OCI-LY7 (cell line): Measurements from ENCODE around the gene METTL5. TPM values are rescaled to one million over a fixed set of nuclear protein-coding genes. Genes with fewer than 3 reads are reported as not detected.

ENCODE experiments used
- BruUV-seq: library from RNA; stranded (reverse); fragments of 400-500 nt; replicated peaks from 2 replicates; lab custom pipeline; 2021; lab: Mats Ljungman, UMichigan
- CTCF ChIA-PET: fragments of 300-600 bp; sonication (Branson Sonifier 250); formaldehyde crosslinking; loops from one replicate; lab custom pipeline; 2022; ENCODE audit warnings: antibody characterized with exemption; ENCODE audit not compliant: unreplicated experiment; lab: Charles Lee
- POLR2A ChIA-PET: fragments of 300-600 bp; sonication (Branson Sonifier 250); formaldehyde crosslinking; loops from one replicate; lab custom pipeline; 2022; ENCODE audit warnings: antibody characterized with exemption; lab: Charles Lee
- DNase-seq: peaks from one replicate; pipeline ENCODE4 v3.0.0-alpha.2; 2015; ENCODE audit warnings: low spot score
- H2AFZ ChIP-seq: fragments of 200-600 bp; sonication (generic), shearing (Covaris generic); 2 replicates; pipeline ENCODE4 v1.6.1; 2014; ENCODE audit warnings: mild to moderate bottlenecking, antibody characterized with exemption, low read length, moderate library complexity
- H3K27ac ChIP-seq: fragments of 200-600 bp; sonication (generic); 2 replicates; pipeline ENCODE4 v1.5.1; 2014; ENCODE audit warnings: mixed run types, low read depth, mild to moderate bottlenecking, moderate library complexity, low read length, inconsistent platforms; ENCODE audit not compliant: poor library complexity, severe bottlenecking
- H3K36me3 ChIP-seq: fragments of 200-600 bp; sonication (generic); 2 replicates; pipeline ENCODE4 v1.6.1; 2014; ENCODE audit warnings: mild to moderate bottlenecking, antibody characterized with exemption, low read length, moderate library complexity, mixed read lengths; ENCODE audit not compliant: insufficient read depth
- H3K4me1 ChIP-seq: fragments of 200-600 bp; sonication (generic); 2 replicates; pipeline ENCODE4 v1.5.1; 2014; ENCODE audit warnings: mild to moderate bottlenecking, low read length; ENCODE audit not compliant: insufficient read depth, poor library complexity, severe bottlenecking
- H3K4me2 ChIP-seq: fragments of 200-600 bp; sonication (generic); 2 replicates; pipeline ENCODE4 v1.6.1; 2014; ENCODE audit warnings: mild to moderate bottlenecking, low read length
- H3K4me3 ChIP-seq: fragments of 200-600 bp; sonication (generic); 2 replicates; pipeline ENCODE4 v1.5.1; 2014; ENCODE audit warnings: mild to moderate bottlenecking, low read depth, low read length; ENCODE audit not compliant: poor library complexity, severe bottlenecking
- H3K79me2 ChIP-seq: fragments of 200-600 bp; sonication (generic); 2 replicates; pipeline ENCODE4 v1.6.1; 2016; ENCODE audit warnings: low read depth, mild to moderate bottlenecking, low read length, moderate library complexity, mixed read lengths; ENCODE audit not compliant: insufficient read depth
- H3K9me2 ChIP-seq: fragments of 200-600 bp; sonication (generic); 2 replicates; pipeline ENCODE4 v1.6.1; 2016; ENCODE audit warnings: mild to moderate bottlenecking, low read length, mixed read lengths; ENCODE audit not compliant: insufficient read depth
- H3K9me3 ChIP-seq: fragments of 200-600 bp; sonication (generic); 2 replicates; pipeline ENCODE4 v1.6.1; 2014; ENCODE audit warnings: mild to moderate bottlenecking, mixed run types, low read length, mixed read lengths
- H4K20me1 ChIP-seq: fragments of 200-600 bp; sonication (generic); 2 replicates; pipeline ENCODE4 v1.6.1; 2014; ENCODE audit warnings: mild to moderate bottlenecking, antibody characterized with exemption, low read length, moderate library complexity, mixed read lengths; ENCODE audit not compliant: insufficient read depth
- EZH2phosphoT487 ChIP-seq: fragments of 200-600 bp; sonication (generic); IDR thresholded peaks from 2 replicates; pipeline ENCODE4 v1.6.1; 2018; ENCODE audit warnings: low read depth, borderline replicate concordance, mild to moderate bottlenecking, mixed run types, antibody characterized with exemption, low read length, moderate library complexity, mixed read lengths
- intact Hi-C: fragments of 100-400 bp; cut with micrococcal nuclease; formaldehyde crosslinking; loops from one replicate; pipeline ENCODE4 v1.10.0; 2022; ENCODE audit not compliant: unreplicated experiment
- total RNA-seq, 2 experiments: library from RNA; depleted of rRNA in 1 of 2; stranded (reverse); fragments of >200 nt in 1 of 2; shearing (Covaris generic) in 1 of 2; gene quantifications; 2 replicates each; pipeline ENCODE4 v1.2.3, GENCODE V29; 2014 to 2022
- TF ChIP-seq, protein P1 (sequence below): fragments of 200-600 bp; sonication (generic); conservative IDR thresholded peaks from 2 replicates; pipeline ENCODE4 v1.5.1; 2014; ENCODE audit warnings: mild to moderate bottlenecking, antibody characterized with exemption, low read length, moderate library complexity, mixed read lengths

Gene METTL5
- total RNA-seq, 2 experiments from 2014 or later = 52.3 to 82.2 TPM

GRCh38 chr2:169775765-169776164, 48.9 kb downstream of the METTL5 start:
- H3K4me3 ChIP-seq = no peak overlapping the region
- H3K9me3 ChIP-seq = no peaks in the 10 kb centered on the region
- BruUV-seq = no TSS peak
- ChIA-PET POLR2A (interaction anchor here (1.0 to 1.4 kb wide), 2 partner anchors 112 to 155 kb away, joined by 3 to 4 read pairs; no protein-coding TSS in a partner anchor), CTCF (no interaction called here)
- no peaks in the 10 kb centered on the region for H3K9me2 ChIP-seq
- H3K4me1 ChIP-seq = no peaks in the 10 kb centered on the region
- no peak for TF ChIP-seq EZH2phosphoT487
- TF ChIP-seq, protein P1, sequence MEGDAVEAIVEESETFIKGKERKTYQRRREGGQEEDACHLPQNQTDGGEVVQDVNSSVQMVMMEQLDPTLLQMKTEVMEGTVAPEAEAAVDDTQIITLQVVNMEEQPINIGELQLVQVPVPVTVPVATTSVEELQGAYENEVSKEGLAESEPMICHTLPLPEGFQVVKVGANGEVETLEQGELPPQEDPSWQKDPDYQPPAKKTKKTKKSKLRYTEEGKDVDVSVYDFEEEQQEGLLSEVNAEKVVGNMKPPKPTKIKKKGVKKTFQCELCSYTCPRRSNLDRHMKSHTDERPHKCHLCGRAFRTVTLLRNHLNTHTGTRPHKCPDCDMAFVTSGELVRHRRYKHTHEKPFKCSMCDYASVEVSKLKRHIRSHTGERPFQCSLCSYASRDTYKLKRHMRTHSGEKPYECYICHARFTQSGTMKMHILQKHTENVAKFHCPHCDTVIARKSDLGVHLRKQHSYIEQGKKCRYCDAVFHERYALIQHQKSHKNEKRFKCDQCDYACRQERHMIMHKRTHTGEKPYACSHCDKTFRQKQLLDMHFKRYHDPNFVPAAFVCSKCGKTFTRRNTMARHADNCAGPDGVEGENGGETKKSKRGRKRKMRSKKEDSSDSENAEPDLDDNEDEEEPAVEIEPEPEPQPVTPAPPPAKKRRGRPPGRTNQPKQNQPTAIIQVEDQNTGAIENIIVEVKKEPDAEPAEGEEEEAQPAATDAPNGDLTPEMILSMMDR = no peak
- no peaks in the 10 kb centered on the region for H3K36me3 ChIP-seq
- H4K20me1 ChIP-seq = no peaks in the 10 kb centered on the region
- no peak for DNase-seq
- no peak overlapping the region for H2AFZ ChIP-seq
- H3K79me2 ChIP-seq = no peaks in the 10 kb centered on the region
- intact Hi-C loops = no loop called here
- no peak overlapping the region for H3K4me2 ChIP-seq
- no peak overlapping the region for H3K27ac ChIP-seq

DNA sequence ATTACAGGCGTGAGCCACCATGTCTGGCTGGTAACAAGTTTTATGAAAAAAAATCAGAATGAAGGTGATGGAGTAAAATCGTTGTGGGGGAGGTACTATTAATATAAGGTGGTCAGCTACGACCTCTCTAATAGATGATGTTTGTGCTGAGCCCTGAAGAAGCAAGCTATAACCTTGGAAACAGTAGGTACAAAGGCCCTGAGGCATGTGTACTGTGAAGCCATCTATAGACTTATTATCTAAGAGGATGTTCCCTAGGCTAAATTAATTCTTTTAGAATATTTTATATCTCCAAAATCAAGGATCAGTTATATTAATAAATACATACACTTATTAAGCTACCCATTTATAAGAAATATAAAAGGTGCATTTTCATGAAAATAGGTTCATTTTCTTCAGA, 49.4 kb downstream of the METTL5 start:
- intact Hi-C loops = no loop called here
- ChIA-PET CTCF (no interaction called here), POLR2A (interaction anchor here (1.0 to 1.4 kb wide), 3 partner anchors 76 to 155 kb away, joined by 3 to 5 read pairs (median 4); no protein-coding TSS in a partner anchor)
- no peak for TF ChIP-seq EZH2phosphoT487
- TF ChIP-seq, protein P1 = no peak
- H3K27ac ChIP-seq = no peak overlapping the region
- H3K4me1 ChIP-seq = no peaks in the 10 kb centered on the region
- H3K4me3 ChIP-seq = no peak overlapping the region
- no peaks in the 10 kb centered on the region for H3K79me2 ChIP-seq
- H4K20me1 ChIP-seq = no peaks in the 10 kb centered on the region
- no peak overlapping the region for H2AFZ ChIP-seq
- no peaks in the 10 kb centered on the region for H3K9me3 ChIP-seq
- no peak overlapping the region for H3K4me2 ChIP-seq
- no TSS peak for BruUV-seq
- H3K36me3 ChIP-seq = no peaks in the 10 kb centered on the region
- no peak for DNase-seq
- no peaks in the 10 kb centered on the region for H3K9me2 ChIP-seq

- H3K9me2 ChIP-seq = no peaks in the 10 kb centered on the region
- no peaks in the 10 kb centered on the region for H3K79me2 ChIP-seq
- no peaks in the 10 kb centered on the region for H4K20me1 ChIP-seq
- no peaks in the 10 kb centered on the region for H3K36me3 ChIP-seq
- TF ChIP-seq, protein P1 = no peak
- TF ChIP-seq EZH2phosphoT487 = no peak
- H3K4me2 ChIP-seq = no peak overlapping the region
- H3K4me3 ChIP-seq = no peak overlapping the region
- DNase-seq = no peak
- BruUV-seq = no TSS peak
- intact Hi-C loops = no loop called here
- ChIA-PET POLR2A (interaction anchor here (0.6 to 1.2 kb wide), 2 partner anchors 22 to 28 kb away, joined by 3 read pairs; no protein-coding TSS in a partner anchor), CTCF (no interaction called here)
- H3K9me3 ChIP-seq = no peaks in the 10 kb centered on the region
- H3K27ac ChIP-seq = no peak overlapping the region
- H3K4me1 ChIP-seq = no peaks in the 10 kb centered on the region
- no peak overlapping the region for H2AFZ ChIP-seq
Observed at GRCh38 chr2:169772651-169773050, 52.1 kb downstream of the METTL5 start.
